GM19455 (cell line): ENCODE measurements around the gene C6.
"Not testable (repeated sequence)": the region's sequence is repeated elsewhere in the genome, so short reads cannot be mapped to it uniquely, and the experiment has no call there.

ENCODE experiments used
- ATAC-seq: cut with Tn5 transposase; IDR thresholded peaks from one replicate; pipeline ENCODE4 v1.9.1; 2021; ENCODE audit not compliant: unreplicated experiment

Gene C6

DNA sequence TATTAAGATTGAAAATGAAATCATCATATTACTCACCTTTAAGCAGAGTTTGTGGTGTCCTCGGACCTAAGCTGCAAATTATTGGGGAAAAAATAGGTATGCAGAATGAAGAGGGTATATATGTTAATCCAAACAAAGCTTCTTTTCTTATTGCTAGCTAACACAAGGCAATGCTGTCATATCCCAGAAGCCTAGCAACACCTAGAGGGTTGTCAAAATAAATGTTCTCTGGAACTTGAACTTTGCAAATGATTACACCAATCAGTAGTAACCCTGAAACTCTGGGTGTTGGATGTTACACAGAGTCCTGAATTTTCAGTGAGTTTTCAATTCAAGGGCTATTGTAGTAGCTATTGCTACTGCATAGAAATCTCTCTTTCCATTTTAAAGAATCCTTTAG lies at the start of gene C6:
Gene C6 (minus strand): TSS at position 193 of the 400 bp plus-strand sequence. CDS start 10,302 bp downstream, outside the sequence.
- no peak for ATAC-seq

DNA sequence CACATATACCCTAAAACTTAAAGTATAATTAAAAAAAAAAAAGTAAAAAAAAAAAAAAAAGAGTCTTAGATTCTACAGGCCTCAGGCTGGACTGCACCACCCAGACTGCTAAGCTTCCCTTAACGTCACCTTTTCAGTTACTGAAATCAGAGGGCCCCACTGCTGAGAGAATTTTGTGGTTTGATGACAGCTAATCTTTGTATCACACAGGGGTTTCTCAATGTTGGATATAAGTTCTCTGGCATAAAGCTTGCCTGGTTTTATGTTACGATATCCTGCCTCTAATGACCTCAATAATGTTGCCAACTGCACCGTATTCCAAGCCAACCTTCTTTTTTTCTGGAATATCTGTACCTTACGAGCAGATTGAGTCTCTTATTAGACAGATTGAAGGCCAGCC lies 43.1 kb upstream of the C6 start:
- no peak for ATAC-seq

DNA sequence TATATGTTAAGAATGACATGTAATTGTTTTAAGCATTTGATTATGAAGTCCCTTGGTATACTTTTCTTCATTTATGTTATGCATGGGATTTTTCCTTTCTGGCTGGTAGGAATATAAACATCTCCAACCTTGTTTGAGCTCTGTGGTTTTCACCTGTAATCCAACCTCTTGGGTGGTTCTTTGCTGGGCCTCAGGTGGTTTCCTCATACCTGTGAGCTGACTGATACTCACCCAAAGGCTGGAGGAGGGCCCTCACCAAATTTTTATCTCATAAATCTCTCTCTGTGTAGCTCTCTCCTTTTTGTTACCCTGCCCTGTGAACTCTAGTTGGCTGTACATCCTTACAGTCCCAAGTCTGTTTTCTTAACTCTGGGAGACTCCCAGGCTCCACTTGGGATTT lies 39.8 kb upstream of the C6 start:
- no peak for ATAC-seq

DNA sequence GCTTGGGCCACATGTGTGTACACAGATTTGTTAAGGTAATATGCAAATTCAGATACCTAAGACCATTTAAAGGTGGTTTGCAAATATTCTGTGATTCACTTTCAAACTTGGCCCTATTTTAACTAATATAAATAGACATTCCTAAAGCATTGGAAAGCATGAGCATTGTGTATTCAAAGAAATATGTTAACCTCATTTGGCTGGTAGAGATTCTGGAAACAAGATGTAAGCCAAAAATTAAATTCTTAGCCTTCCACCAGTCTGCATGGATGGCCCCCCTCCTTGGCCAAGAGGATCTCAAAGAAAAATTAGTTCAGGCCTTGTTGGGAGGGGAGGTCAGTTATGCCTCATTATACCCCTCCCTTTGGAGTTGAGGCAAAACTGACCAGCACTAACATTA lies 38.7 kb upstream of the C6 start:
- no peak for ATAC-seq

DNA sequence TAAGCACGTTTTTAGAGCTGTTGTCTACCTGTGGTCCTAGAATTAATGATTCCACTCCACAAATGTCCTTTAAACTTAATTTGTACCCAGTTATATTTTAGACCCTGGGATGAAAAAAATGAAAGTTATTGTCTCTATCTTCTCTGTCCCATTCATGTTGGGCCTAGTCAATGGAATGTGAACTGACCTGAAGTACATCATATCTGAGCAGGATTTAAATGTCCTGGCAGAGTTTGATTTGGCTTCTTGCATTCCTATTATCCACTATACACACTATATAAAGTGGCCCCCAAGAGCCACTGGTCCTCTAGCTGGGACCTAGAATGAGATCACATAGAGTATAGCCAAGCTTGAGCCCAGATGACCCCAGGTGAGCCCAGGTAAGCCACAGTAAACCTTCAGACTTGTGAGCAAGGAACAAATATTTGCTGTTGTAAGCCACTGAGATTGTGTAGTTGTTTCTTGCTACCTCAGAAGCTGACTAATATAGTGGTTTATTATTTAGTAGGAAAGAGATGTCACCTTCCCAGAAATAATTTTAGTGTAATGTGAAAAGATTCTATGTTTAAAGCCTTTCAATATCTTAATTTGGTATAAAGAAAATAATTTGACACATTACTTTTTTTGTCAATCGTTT lies 37.1 kb upstream of the C6 start:
- ATAC-seq: no peak

DNA sequence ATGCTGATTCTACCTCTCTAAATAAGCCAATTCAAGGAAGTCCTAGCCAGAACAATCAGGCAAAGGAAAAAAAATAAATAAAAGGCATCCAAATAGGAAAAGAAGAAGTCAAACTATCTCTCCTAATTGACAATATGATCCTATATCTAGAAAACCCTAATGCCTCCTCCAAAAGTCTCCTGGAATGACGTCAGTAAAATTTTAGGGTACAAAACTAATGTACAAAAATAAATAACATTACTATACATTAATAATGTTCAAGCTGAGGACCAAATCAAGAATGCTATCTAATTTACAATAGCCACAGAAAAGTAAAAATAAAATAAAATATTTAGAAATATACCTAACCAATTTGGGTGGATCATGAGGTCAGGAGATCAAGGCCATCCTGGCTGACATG lies 33.8 kb upstream of the C6 start:
- no peak for ATAC-seq

DNA sequence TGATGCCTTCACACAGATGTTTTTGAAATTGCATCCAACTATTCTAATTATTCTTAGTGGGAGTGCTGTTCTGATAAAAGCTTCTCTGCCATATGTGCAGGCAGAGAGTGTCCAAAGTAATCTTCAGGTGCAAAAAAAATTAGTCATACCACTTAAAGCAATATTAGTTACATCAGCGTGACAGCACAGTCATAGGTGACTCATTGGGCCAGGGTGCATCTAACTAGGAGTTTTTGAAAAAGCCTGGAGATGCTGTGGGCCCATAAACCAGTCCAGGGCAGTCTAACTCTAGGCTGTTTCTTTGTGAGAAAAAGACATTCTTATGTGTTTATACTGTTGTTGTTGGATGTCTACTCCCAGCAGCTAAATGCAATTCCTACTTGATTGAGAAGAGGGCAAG lies 33.0 kb upstream of the C6 start:
- no peak for ATAC-seq

DNA sequence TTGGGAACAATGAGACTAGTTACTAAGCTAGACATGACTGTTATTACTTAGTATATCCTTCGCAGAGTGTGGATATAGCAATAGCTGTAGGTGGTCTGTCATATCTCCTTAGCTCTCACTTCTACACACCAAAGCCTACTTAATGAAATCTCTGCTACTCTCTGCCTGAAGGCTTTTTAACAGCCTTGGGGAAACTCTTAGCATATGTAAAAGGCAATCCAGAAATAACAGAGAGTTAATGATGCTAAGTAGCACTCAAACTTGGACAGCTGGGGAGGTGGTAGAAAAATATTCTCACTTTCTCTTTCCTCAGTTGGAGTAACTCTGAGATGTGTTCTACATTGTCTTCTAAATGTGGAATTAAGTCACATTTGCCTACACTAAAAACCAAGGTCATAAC lies 30.2 kb upstream of the C6 start:
- ATAC-seq: no peak

DNA sequence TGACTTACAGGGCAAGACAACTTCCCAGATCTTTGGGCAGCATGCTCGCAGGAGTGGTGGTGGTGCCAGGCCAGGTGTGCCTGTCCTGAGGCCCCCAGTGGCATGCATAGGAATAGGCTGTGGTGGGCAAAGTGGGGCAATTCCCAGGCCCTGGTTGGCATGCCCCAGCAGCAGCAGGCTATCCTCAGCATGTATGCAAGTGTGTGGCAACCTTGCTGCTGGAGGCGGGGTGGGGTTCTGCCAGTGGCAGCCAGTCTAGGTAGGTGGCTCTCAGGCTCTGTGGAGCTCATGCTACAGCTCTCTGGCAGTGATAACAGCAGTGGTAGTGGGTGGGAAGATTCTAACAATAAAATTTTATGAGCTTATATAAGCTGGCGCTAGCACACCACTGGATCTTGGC lies 27.7 kb upstream of the C6 start:
- no peak for ATAC-seq

DNA sequence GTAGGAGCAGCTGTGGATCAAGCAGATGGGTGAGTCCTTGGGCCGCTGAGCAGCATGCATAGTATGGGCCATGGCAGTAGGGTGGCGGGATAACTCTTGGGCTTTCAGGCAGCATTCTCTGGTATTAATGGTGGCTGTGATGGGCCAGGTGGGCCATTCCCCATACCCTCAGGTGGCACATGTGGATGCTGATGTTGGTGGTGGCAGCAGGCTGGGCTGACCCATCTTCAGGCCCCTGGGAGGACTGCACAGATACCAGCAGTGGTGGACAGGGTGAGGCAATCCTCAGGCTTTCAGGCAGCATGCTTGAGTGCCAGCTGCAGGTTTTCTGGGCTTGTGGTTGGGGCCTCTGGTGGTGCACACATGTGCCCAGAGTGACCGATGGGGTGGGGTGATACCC lies 27.1 kb upstream of the C6 start:
- ATAC-seq: no peak

DNA sequence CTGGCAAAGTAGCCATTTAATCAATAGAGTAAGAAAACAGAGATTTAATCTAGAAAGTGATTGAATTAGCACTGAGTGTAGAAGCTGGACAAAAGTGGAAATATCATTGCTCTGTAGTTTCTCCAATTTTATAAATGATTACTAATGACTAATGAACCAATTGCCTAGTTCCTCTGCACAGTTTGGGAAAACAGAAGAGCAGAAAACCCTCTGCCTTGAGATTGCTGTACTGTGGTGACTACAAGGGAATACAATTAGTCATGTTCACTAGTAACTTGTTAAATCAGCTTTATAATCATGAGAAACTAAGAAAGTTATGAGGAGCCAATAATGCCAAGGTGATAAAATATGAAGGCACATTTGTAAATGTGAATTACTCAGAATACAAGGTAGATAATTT lies 21.1 kb upstream of the C6 start:
- ATAC-seq: no peak

DNA sequence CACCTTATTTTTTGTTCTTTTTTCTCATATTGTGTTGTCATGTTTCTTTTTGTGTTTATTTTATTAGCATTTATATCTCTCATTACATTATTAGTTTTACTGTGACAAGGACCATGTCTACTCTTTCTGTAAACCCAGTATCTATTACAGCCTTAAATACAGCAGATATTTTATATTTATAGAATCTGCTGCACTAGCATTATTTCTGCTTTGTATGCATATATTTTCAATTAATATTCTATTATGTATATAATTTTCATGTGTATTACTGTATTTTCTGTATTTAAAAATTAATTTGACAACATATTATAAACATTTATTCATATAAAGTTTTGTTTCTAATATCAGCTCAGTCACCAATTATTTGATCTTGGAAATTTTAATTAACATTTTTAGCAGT lies 19.5 kb upstream of the C6 start:
- no peak for ATAC-seq

DNA sequence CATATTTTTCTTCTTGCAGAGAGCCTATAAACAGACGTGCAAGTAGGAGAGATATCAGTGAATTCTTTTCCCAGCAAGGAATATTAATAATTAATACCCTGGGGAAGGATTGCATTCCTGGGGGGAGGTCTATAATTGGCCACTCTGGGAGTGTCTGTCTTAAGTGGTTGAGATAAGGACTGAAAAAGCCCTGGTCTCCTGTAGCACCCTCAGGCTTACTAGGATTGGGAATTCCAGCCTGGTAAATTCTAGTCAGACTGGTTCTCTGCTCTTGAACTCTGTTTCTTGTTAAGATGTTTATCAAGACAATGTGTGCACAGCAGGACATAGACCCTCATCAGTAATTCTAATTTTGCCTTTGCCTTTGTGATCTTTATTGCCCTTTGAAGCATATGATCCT lies 16.9 kb upstream of the C6 start:
- ATAC-seq: not testable (repeated sequence)

DNA sequence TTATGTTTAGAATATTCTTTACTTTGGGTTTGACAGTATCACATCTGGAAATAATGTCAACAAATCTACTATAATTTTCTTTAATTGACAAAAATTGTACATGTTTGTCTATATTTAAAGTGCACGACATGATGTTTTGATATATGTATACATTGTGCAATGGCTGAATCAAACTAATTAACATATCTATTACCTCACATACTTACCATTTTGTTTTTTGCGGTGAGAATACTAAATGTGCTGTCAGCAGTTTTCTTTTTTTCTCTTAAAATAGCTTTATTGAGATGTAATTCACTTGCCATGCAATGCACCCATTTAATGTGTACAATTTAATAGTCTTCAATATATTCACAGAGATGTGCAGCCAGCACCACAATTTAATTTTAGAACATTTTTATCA lies 10.6 kb upstream of the C6 start:
- no peak for ATAC-seq

DNA sequence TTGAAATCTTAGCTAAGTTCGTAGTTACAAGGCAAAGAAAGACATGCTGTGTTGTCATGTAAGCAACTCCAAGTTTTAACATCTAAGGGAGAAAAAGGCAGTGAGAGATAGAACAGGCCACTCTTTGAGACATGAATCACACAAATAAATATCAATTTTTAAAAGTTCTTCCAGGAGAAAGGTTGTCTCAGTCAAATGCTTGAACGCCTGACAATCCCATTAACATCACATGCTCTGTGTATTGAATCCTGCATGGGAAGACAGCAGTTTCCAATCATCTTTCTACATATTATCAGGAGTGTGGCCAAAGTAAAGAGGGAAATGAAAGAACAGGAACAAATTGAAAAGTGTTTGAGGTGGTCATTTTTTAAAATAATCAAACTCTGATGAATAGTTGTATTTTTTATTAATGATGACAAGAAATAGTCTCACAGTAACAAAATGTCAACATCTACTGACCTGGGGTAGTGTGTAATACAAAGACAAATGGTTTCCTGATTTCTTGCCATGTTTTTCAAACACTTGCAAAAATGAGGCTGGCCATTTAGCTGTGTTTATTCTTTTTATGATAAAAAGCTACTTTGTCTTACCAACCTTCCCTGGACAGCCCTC lies 6.4 kb upstream of the C6 start:
- ATAC-seq: no peak

DNA sequence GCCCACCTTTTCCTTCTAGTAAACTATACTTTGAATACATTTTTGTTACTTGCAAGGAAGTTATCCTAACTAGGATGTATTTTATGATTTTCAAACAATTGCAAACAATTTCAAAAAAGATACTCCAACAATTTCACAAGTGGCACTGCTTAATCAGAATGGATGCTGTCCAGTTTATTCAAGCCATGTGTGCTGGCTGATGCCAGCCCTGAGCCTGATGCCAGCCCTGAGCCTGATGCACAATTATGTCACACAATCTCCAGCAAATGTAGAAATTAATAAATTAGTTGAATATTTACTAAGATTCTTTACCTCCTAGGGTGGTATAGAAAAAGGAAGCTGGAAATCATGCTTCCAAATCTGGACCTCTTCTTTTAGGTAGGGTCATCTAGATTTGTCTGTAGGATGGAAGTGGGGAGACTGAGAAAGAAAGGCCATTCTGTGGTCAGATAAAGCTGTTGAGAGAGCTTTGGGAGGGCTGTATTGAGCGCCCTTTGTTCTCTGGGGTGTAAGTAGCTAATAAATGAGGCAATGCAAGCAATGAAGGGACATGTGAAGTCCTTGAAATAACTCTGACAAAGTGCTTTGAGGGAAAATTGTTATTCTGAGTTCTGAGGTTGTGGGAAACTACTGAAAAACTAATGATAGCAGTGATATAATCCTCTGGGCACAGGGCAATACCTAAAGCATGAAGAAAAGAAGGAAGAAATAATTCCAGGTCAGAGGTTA lies 5.8 kb upstream of the C6 start:
- no peak for ATAC-seq

DNA sequence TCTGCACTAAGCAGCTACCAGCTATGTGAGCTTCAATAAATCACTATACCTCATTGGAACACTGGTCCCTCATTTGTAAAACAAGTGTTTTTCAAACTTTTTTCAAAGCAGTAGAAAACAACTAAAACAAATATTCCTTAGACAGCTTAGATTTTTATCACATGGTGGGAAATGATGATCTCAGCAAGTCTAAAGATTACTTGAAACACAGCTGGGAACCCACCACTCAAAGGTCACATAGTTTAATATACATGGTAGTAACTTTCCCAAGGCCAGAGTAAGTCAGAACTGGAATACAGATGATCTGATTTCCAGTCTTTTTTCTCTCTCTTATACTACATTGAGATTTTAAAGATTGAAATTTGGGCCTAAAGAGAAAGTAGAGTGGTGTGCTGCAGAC lies 850 bp upstream of the C6 start:
- no peak for ATAC-seq

DNA sequence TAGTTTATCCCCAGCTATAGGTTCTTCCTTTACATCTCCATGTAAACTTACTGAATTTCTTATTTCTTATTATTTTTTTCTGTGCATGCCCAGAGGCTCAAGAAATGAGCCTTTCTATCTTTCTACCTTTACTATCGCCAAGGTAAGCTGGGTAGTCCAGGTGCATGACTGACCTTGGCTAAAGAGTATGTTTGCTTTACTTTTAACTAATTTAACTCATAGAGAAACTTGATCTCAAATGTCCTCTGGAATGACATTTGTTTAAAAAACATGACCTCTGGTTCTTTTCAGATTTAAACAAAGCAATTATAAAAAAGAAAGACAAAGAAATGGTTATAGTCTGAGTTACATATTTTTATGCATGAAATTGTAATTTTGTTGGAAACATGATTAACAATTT lies 397 bp downstream of the C6 start:
- ATAC-seq: no peak

DNA sequence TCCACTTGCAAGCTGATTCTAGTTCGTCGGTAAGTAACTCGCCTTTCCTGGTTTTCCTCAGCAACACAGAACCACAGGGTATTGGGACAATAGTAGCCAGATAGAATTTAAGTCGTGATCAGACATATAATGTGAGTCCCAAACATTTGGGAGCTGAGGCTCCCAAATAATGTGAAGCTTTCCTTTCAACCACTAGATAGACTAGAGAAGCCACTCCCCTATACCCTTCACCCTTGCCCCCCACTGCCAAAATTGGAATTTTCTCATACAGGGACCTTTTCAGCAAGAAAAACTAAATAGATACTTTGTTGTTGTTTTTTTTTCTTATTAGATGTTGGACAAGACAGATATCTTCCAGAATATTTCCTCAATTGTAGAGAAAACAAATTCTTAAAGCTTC lies 1.9 kb downstream of the C6 start:
- no peak for ATAC-seq

DNA sequence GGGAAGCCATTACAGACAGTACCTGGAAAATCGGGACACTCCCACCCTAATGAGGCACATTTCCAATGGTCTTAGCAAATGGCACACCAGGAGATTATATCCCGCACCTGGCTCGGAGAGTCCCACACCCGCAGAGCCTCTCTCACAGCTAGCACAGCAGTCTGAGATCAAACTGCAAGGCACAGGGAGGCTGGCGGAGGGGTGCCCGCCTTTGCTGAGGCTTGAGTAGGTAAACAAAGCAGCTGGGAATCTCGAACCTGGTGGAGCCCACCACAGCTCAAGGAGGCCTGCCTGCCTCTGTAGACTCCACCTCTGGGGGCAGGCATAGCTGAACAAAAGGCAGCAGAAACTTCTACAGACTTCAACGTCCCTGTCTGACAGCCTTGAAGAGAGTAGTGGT lies 7.9 kb downstream of the C6 start:
- ATAC-seq: not testable (repeated sequence)

DNA sequence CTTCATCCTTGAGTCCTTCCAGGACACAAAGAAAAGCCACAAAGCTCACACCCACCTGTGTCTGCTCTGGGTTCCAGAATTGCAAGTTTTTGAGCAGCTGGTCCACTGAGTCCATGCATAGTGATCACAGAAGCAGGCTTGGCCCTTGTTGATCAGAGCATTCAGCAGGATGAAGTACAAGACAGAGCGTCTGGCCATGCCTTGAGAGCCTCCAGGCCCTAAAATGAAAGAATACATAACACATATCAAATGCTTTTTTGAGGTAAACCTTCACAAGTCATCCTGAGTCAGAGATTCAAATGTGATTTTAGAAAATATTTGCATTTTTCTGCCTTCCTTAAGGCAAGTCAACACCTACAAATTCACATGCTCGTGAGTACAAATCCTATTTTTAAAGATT lies 10.3 kb downstream of the C6 start:
- no peak for ATAC-seq

DNA sequence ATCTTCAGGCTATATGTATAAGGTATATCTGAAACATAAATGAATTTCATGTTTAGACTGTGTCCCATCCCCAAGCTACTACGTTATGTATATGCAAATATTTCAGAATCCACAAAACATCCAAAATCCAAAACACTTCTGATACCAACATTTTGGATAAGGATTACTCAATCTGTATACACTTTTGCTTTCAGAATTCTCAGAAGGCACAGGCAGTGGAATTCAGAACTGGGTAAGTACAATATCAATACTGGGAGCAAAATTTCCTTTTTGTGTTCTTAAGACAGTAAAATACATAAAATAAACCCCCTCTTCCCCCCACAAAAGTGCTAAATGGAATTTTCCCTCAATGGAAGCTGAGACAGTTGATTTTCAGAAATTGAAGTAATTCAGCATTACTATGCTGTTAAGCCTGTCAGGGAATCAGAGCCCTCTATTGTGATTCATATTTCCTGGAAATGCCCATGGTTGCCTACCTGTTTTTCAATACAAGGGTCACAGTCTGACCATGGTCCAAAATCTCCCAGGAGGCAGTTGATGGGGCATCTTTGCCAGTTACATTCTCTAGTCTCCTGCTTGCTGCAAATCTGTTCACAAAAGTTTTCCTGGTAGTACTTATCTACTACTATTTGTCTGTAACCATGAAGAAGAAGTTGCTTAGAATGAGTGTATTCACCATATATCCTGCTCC lies 12.1 kb downstream of the C6 start:
- ATAC-seq: no peak
